Fibroblast of skin of abdomen (primary cell): Measurements from ENCODE around the gene ADAMTSL4. TPM values are rescaled to one million over a fixed set of nuclear protein-coding genes. Genes with fewer than 3 reads are reported as not detected.

Experiments
- DNase-seq: peaks from one replicate; pipeline ENCODE4 v3.0.0-alpha.2; 2013
- polyA plus RNA-seq, 2 experiments: library from polyadenylated mRNA; unstranded; fragments of 120-200 nt; gene quantifications; one replicate each; pipeline ENCODE4 v1.2.1, GENCODE V29; 2013; ENCODE audit not compliant: insufficient read length in 2 of 2

The ADAMTSL4 gene
- 6.5 TPM for polyA plus RNA-seq (2013, experiment 1 of 2; ENCODE audit: insufficient read length)
- 6.7 TPM for polyA plus RNA-seq (2013, experiment 2 of 2; ENCODE audit: insufficient read length)

GRCh38 chr1:150548632-150549495 is at the start of gene ADAMTSL4:
Gene ADAMTSL4, plus strand, starts transcription at chr1:150549408. Its CDS starts 2,881 bp downstream, at chr1:150552289.
- DNase-seq: peak; percentile 69

GRCh38 chr1:150505431-150505830 is 43.8 kb upstream of the ADAMTSL4 start:
- DNase-seq: no peak

GRCh38 chr1:150507912-150508864 is 41.0 kb upstream of the ADAMTSL4 start, which contains the start of gene ECM1:
Gene ECM1, plus strand, starts transcription at chr1:150508109. Its CDS starts 101 bp downstream, at chr1:150508210.
- DNase-seq: peak; percentile 79

- no peak for DNase-seq
Measured at GRCh38 chr1:150508982-150509381, 40.2 kb upstream of the ADAMTSL4 start.

GRCh38 chr1:150511551-150511950 is 37.7 kb upstream of the ADAMTSL4 start:
- no peak for DNase-seq

- no peak for DNase-seq
Measured at GRCh38 chr1:150511985-150512660, 37.1 kb upstream of the ADAMTSL4 start.

- no peak for DNase-seq
Measured at GRCh38 chr1:150512846-150513245, 36.4 kb upstream of the ADAMTSL4 start.

- DNase-seq: no peak
Measured at GRCh38 chr1:150513351-150513791, 35.8 kb upstream of the ADAMTSL4 start.

- no peak for DNase-seq
Measured at GRCh38 chr1:150514260-150514659, 34.9 kb upstream of the ADAMTSL4 start.

- DNase-seq: no peak
Measured at GRCh38 chr1:150514913-150515327, 34.3 kb upstream of the ADAMTSL4 start.

GRCh38 chr1:150515328-150516049 is 33.7 kb upstream of the ADAMTSL4 start, which contains the start of gene FALEC:
Gene FALEC, plus strand, starts transcription at chr1:150515752.
- DNase-seq: peak; percentile 96

- DNase-seq: no peak
Measured at GRCh38 chr1:150516050-150516591, 33.1 kb upstream of the ADAMTSL4 start.

- no peak for DNase-seq
Measured at GRCh38 chr1:150516616-150517015, 32.6 kb upstream of the ADAMTSL4 start.

GRCh38 chr1:150521196-150521968 is 27.8 kb upstream of the ADAMTSL4 start:
- DNase-seq: no peak

GRCh38 chr1:150525348-150525747 is 23.9 kb upstream of the ADAMTSL4 start:
- no peak for DNase-seq

- DNase-seq: peak; percentile 78
Measured at GRCh38 chr1:150528196-150528595, 21.0 kb upstream of the ADAMTSL4 start.

GRCh38 chr1:150529017-150529416 is 20.2 kb upstream of the ADAMTSL4 start:
- peak; percentile 75 for DNase-seq

GRCh38 chr1:150530491-150531159 is 18.6 kb upstream of the ADAMTSL4 start:
- DNase-seq: no peak

- DNase-seq: no peak
Measured at GRCh38 chr1:150532860-150533259, 16.3 kb upstream of the ADAMTSL4 start.

GRCh38 chr1:150534002-150534401 is 15.2 kb upstream of the ADAMTSL4 start:
- no peak for DNase-seq
